Panc1 (cell line): ENCODE measurements around the gene KAZN.

ENCODE experiments used
- CTCF ChIP-seq: fragments of 450-650 bp; IDR thresholded peaks from 2 replicates; pipeline ENCODE4 v1.5.1; 2017; ENCODE audit warnings: mild to moderate bottlenecking
- POLR2AphosphoS5 ChIP-seq: IDR thresholded peaks from 2 replicates; pipeline ENCODE4 v1.6.1; 2012; ENCODE audit warnings: mild to moderate bottlenecking, low read depth, low read length, moderate library complexity
- SIN3A ChIP-seq: IDR thresholded peaks from 2 replicates; pipeline ENCODE4 v1.6.1; 2012; ENCODE audit warnings: low read depth, mild to moderate bottlenecking, low read length, moderate library complexity, borderline replicate concordance; ENCODE audit not compliant: insufficient read depth
- TCF7L2 ChIP-seq: IDR thresholded peaks from 2 replicates; pipeline ENCODE4 v1.6.1; 2011; ENCODE audit warnings: mild to moderate bottlenecking, low read depth, low read length, inconsistent platforms

- TF ChIP-seq SIN3A (no peak), CTCF (no peak), TCF7L2 (no peak), POLR2AphosphoS5 (no peak)
Measured at GRCh38 chr1:14806772-14807171, 208.3 kb downstream of the KAZN start.
